GM12801 (cell line): ENCODE results near the gene LGI2.

ENCODE experiments used
- CTCF ChIP-seq: IDR thresholded peaks from one replicate; pipeline ENCODE4 v1.5.1; 2011; ENCODE audit warnings: control low read depth; ENCODE audit not compliant: insufficient read length; ENCODE audit errors: extremely low read depth

The LGI2 gene

GRCh38 chr4:24957886-24958285 is 72.9 kb downstream of the LGI2 start:
- TF ChIP-seq CTCF, result no peak

GRCh38 chr4:24956763-24957162 is 74.0 kb downstream of the LGI2 start:
- TF ChIP-seq CTCF, result no peak

- no peak for TF ChIP-seq CTCF
These were observed 74.7 kb downstream of the LGI2 start for GRCh38 chr4:24956091-24956490.

- no peak for TF ChIP-seq CTCF
These were observed 78.1 kb downstream of the LGI2 start for GRCh38 chr4:24952667-24953066.

GRCh38 chr4:24949970-24950369 is 80.8 kb downstream of the LGI2 start:
- TF ChIP-seq CTCF, result no peak
